HL-60 (cell line): ENCODE measurements around the gene USO1.

Source experiments
- DNase-seq, 2 experiments: peaks; one replicate each; pipeline ENCODE4 v3.0.0-alpha.2; 2010 to 2020; ENCODE audit warnings: low read depth in 1 of 2, low spot score in 1 of 2
- H3K27ac ChIP-seq: fragments of 250-450 bp; sonication (Bioruptor Pico); replicated peaks from 2 replicates; pipeline ENCODE4 v1.5.1; 2020; ENCODE audit warnings: mild to moderate bottlenecking, moderate library complexity
- H3K27me3 ChIP-seq: fragments of 250-450 bp; sonication (Bioruptor Pico); 2 replicates; pipeline ENCODE4 v1.5.1; 2021; ENCODE audit warnings: mild to moderate bottlenecking, moderate library complexity; ENCODE audit not compliant: insufficient read depth, poor library complexity, severe bottlenecking
- H3K4me3 ChIP-seq: replicated peaks from 2 replicates; pipeline ENCODE4 v1.5.1; 2011; ENCODE audit warnings: mild to moderate bottlenecking, control low read depth, low read length; ENCODE audit not compliant: insufficient read depth
- GABPA ChIP-seq: IDR thresholded peaks from 2 replicates; pipeline ENCODE4 v1.6.1; 2012; ENCODE audit warnings: low read depth
- POLR2AphosphoS5 ChIP-seq: IDR thresholded peaks from 2 replicates; pipeline ENCODE4 v1.6.1; 2012; ENCODE audit warnings: low read depth
- REST ChIP-seq: IDR thresholded peaks from 2 replicates; pipeline ENCODE4 v1.6.1; 2012; ENCODE audit warnings: low read depth; ENCODE audit not compliant: insufficient replicate concordance
- SPI1 ChIP-seq: IDR thresholded peaks from 2 replicates; pipeline ENCODE4 v1.6.1; 2012; ENCODE audit warnings: low read depth, mild to moderate bottlenecking, borderline replicate concordance
- TF ChIP-seq, protein P1 (sequence below): IDR thresholded peaks from one replicate; pipeline ENCODE4 v1.5.1; 2011; ENCODE audit warnings: low read length, control low read depth, inconsistent platforms; ENCODE audit not compliant: insufficient read depth

USO1 gene

DNA sequence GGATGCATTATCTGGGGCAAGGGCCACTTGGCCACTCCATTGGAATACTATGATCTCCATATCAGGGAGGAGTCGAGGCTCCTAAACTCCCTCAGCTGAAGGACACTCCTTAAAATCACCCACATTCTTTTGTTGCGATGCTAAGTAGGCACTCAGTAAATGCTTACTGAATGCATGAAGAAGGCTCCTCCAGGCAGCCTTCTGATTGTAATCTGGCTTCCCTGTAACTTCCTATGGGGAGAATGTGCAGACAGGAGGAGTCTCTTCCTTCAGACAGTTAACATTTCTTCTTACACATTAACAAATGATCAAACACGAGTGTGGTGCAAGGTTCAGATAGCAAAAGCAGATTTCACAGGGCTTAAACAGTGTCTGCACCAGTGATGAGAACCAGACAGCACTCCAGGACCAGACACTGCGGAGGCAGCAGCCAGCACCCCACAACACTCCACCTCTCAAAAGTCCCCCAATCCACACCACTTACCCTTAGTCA lies 21.4 kb upstream of the USO1 start:
- DNase-seq = no peak
- no peaks in the 10 kb centered on the region for H3K27me3 ChIP-seq
- no peak for TF ChIP-seq POLR2AphosphoS5
- no peak for TF ChIP-seq SPI1
- no peak for TF ChIP-seq REST
- TF ChIP-seq GABPA = no peak
- TF ChIP-seq, protein P1, sequence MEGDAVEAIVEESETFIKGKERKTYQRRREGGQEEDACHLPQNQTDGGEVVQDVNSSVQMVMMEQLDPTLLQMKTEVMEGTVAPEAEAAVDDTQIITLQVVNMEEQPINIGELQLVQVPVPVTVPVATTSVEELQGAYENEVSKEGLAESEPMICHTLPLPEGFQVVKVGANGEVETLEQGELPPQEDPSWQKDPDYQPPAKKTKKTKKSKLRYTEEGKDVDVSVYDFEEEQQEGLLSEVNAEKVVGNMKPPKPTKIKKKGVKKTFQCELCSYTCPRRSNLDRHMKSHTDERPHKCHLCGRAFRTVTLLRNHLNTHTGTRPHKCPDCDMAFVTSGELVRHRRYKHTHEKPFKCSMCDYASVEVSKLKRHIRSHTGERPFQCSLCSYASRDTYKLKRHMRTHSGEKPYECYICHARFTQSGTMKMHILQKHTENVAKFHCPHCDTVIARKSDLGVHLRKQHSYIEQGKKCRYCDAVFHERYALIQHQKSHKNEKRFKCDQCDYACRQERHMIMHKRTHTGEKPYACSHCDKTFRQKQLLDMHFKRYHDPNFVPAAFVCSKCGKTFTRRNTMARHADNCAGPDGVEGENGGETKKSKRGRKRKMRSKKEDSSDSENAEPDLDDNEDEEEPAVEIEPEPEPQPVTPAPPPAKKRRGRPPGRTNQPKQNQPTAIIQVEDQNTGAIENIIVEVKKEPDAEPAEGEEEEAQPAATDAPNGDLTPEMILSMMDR = no peak
- no peak overlapping the region for H3K4me3 ChIP-seq
- H3K27ac ChIP-seq = no peak overlapping the region

GRCh38 chr4:75705198-75705977 lies 19.0 kb upstream of the USO1 start:
- Histone ChIP-seq H3K4me3 (no peak overlapping the region), H3K27me3 (no peaks in the 10 kb centered on the region), H3K27ac (no peak overlapping the region)
- DNase-seq = no peak
- TF ChIP-seq SPI1 (no peak), GABPA (no peak), REST (no peak), POLR2AphosphoS5 (no peak)
- TF ChIP-seq, protein P1 = no peak

- TF ChIP-seq REST = no peak
- TF ChIP-seq, protein P1 = peak; percentile 47
- Histone ChIP-seq H3K4me3 (no peak overlapping the region), H3K27me3 (no peaks in the 10 kb centered on the region), H3K27ac (no peak overlapping the region)
- DNase-seq = peak in 1 of 2 experiments; percentile 31
Observed at GRCh38 chr4:75708218-75708691, 16.1 kb upstream of the USO1 start.
